Spinal cord (tissue), 10 donors: ENCODE measurements around the gene PEAK1. TPM values are rescaled to one million over a fixed set of nuclear protein-coding genes. Genes with fewer than 3 reads are reported as not detected.
A peak's percentile ranks its signal among the peaks of the same experiment; 100 is the strongest.

ENCODE experiments used
- DNase-seq, 6 donors: peaks; one replicate each; pipeline versions ENCODE4 v3.0.0 to v3.0.0-alpha.2; 2013 to 2015; ENCODE audit warnings: low spot score in 6 of 6, low read depth in 4 of 6
- H3K27ac ChIP-seq: one replicate; pipeline ENCODE4 v1.5.1; 2013; ENCODE audit warnings: low read depth, low read length, control low read depth
- H3K27me3 ChIP-seq: one replicate; pipeline ENCODE4 v1.6.1; 2013; ENCODE audit warnings: low read length; ENCODE audit not compliant: control insufficient read depth, insufficient read depth
- H3K36me3 ChIP-seq: one replicate; pipeline ENCODE4 v1.6.1; 2013; ENCODE audit warnings: low read length; ENCODE audit not compliant: control insufficient read depth, insufficient read depth
- H3K4me1 ChIP-seq: one replicate; pipeline ENCODE4 v1.6.1; 2013; ENCODE audit warnings: low read length; ENCODE audit not compliant: control insufficient read depth, insufficient read depth
- H3K4me3 ChIP-seq: one replicate; pipeline ENCODE4 v1.5.1; 2013; ENCODE audit warnings: low read depth, low read length, control low read depth
- H3K9me3 ChIP-seq: one replicate; pipeline ENCODE4 v1.6.1; 2013; ENCODE audit warnings: low read length; ENCODE audit not compliant: control insufficient read depth, insufficient read depth
- WGBS: methylation state at CpG from one replicate; pipeline ENCODE4 v1.1.5; 2013; ENCODE audit warnings: missing lambda C conversion rate; ENCODE audit not compliant: insufficient coverage; 5-methylcytosine and 5-hydroxymethylcytosine counted together
- polyA plus RNA-seq, 2 donors: library from polyadenylated mRNA; unstranded; fragments of 120-200 nt; gene quantifications; one replicate each; pipeline ENCODE4 v1.2.1, GENCODE V29; 2013; ENCODE audit not compliant: insufficient read length in 2 of 2
- total RNA-seq, 2 donors: library from RNA; depleted of rRNA in 1 of 2; stranded (reverse); fragments of 120-200 nt in 1 of 2; fragments of >200 nt in 1 of 2; gene quantifications; one replicate each; pipeline versions ENCODE4 v1.2.3 to v1.2.4, GENCODE V29; 2013 to 2014
- donor health status: healthy.

PEAK1 gene
- total and polyA plus RNA-seq, 4 donors: 28.2 to 60.0 (median 36.2) TPM

DNA sequence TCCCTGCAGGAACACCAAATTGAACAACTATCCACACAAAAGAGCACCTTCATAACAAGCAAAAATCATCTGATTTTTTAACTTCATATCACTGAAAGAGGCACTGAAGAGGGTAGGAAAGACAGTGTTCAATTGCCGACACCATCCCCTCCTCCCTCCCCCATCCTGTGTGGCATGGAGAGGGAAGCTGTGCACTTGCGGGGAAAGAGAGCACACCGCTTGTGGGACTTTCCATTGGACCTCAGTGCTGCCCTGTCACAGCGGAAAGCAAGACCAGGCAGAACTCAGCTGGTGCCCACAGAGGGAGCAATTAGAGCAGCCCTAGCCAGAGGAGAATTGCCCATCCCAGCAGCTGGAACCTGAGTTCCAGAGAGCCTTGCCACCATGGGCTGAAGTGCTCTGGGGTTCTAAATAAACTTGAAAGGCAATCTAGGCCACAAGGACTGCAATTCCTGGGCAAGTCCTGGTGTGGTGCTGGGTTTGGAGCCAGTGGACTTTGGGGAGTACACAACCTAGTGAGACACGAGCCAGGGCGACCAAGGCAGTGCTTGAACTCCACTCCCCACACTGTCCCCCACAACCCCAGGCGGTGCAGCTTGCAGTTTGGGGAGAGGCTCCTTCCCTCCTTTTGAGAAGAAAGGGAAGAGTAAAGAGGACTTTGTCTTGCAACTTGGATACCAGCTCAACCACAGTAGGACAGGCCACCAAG lies 27.0 kb downstream of the PEAK1 start:
- Histone ChIP-seq H3K4me3 (no peak overlapping the region), H3K27me3 (no peaks in the 10 kb centered on the region), H3K9me3 (peaks cover 7% of the 10 kb centered on the region), H3K36me3 (no peaks in the 10 kb centered on the region), H3K27ac (no peak overlapping the region), H3K4me1 (no peaks in the 10 kb centered on the region)
- DNase-seq: no peak
- 96% methylated on average over 3 of the region's 7 CpGs for WGBS

DNA sequence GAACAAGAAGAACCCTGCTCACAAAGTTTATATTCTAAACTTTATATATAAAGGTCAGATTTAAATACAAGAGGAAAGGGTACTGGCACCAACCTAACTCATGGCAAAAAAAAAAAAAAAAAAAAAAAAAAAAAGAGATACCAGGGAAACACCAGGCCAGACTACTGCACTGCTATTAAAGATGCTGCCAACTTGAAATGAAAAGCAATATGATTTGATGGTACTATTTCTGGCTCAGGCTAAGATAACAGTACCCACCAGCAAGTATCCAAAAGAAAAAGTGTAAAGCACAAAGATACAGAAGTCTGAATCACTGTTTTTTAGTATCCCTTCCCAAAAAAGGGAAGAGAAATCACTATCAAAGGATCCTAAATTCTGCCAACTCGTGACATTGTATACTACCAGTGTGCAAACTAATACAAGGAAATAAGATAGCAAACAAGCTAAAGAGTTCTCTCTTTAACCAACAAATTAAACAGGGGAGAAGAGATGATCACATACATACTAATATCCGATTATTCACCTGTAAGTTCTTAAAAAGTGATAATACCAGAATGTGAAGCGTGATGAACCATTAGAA lies 28.4 kb downstream of the PEAK1 start:
- Histone ChIP-seq H3K9me3 (peaks cover 7% of the 10 kb centered on the region), H3K4me1 (no peaks in the 10 kb centered on the region), H3K27ac (no peak overlapping the region), H3K4me3 (no peak overlapping the region), H3K36me3 (no peaks in the 10 kb centered on the region), H3K27me3 (no peaks in the 10 kb centered on the region)
- DNase-seq: no peak
- WGBS: no CpG with 5 or more reads among the region's 3 CpGs

DNA sequence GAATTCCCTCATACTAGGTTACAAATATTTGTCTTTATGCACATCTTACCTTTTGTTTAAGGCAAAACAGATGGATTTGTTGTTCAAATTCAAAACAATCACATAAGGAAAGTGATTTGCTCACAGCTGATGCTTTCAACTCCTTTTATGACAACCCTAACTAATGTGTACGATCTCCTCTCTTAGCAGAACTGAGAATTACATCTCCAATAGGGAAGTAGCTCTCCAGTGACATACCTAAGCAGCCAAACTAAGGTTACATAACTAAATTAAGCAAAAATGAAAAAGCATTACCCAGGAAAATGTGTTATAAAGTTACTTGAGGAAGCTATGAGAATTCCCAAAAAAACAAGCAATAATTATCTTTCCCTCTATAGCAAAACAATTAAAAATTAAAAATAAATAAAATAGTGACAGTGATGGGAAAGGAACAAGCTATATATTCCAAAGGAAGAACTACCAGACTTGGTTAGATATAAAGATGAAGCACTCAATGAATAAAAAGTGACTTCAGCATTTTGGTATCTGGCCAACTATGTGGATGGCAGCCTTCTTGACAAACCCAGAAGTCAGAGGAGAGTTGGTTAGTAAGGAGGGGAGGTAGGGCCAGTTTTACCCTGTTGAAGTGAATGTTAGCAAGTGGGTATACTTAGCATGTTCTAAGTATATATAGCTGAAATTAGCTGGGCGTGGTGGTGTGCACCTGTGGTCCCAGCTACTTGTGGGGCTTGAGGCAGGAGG lies 32.4 kb downstream of the PEAK1 start:
- WGBS: 88% methylated on average over 1 of the region's 2 CpGs
- DNase-seq: no peak

DNA sequence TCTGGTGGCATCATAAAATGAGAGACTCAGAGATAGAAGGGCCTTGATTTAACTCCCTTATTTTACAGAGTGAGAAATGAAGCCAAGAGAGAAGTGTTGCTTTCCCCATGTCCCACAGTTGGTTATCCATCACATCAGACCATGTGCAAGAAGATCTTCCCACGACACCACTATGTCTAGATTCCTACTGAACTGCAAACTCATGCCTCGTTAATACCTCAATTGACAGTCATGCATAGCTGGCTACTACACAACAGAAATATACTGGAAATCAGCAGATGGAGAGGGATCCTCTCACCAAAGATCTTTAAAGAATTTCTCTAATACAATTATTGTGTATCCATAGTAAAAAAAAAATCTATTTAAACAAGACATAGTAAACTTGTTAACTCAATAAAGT lies 33.3 kb downstream of the PEAK1 start:
- no peaks in the 10 kb centered on the region for H3K9me3 ChIP-seq
- H3K27me3 ChIP-seq: no peaks in the 10 kb centered on the region
- H3K4me3 ChIP-seq: no peak overlapping the region
- H3K27ac ChIP-seq: no peak overlapping the region
- no peak for DNase-seq
- H3K4me1 ChIP-seq: no peaks in the 10 kb centered on the region
- 100% methylated on average over 1 of the region's 2 CpGs for WGBS
- no peaks in the 10 kb centered on the region for H3K36me3 ChIP-seq

More for the DNA sequence above, 32.4 kb downstream of the PEAK1 start:
- H3K27me3 ChIP-seq: no peaks in the 10 kb centered on the region
- H3K27ac ChIP-seq: no peak overlapping the region
- H3K9me3 ChIP-seq: no peaks in the 10 kb centered on the region
- no peak overlapping the region for H3K4me3 ChIP-seq
- H3K4me1 ChIP-seq: no peaks in the 10 kb centered on the region
- no peaks in the 10 kb centered on the region for H3K36me3 ChIP-seq

DNA sequence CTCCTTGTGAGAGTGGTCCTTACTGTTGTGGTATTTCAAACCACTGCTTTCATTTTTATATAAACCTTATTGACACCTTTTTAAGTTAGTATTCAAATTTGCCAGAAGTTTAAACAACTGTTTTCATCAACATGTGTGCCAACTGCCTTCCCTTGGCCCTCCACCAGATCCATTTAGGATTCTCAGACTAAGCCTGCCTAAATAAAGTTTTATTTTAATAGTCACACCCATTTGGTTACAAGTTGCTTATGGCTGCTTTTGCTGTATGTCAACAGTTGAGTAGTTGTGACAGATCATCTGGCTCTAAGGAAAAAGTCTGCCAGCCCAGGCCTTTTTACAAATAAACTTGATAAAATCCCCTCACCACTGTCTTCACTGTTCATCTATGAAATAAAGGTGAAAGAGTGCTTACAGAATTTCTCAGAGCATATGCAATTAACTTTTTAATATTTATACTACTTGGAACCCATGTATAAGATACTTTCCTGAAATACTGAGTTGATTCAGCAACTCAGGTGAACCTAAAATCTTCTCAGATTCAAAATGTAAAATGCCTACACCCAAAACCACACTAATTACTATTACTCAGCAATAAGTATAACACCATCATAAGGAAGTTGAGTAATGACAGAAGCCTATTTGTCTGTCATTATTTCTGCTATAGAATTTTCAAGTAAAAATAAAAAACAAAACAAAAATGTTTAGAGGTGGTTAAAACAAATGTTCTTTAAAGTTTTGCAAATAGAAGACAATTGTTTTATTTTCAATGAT lies 35.1 kb downstream of the PEAK1 start:
- DNase-seq: no peak
- Histone ChIP-seq H3K4me3 (no peak overlapping the region), H3K27me3 (no peaks in the 10 kb centered on the region), H3K36me3 (no peaks in the 10 kb centered on the region), H3K4me1 (no peaks in the 10 kb centered on the region), H3K27ac (no peak overlapping the region), H3K9me3 (no peaks in the 10 kb centered on the region)

DNA sequence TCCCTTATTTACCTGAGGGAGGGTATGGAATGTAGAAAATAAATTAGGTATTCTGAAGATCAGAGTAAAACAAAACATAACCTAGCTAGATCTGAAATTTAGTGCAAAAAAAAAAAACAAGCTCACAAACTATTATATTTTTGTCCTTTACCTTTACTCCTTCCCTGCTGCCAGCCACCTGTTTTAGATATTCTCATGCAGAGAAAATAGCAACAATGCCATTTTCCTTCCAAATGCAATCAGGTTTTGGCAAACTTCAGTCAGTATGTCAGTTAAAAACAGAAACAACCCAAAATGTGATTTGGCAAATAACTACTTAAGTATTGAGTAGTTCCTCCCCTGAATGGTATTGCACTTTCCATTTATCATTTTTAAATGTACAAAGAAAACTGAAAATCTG lies 35.8 kb downstream of the PEAK1 start:
- peak in 1 of 6 donors; percentile 6 for DNase-seq

DNA sequence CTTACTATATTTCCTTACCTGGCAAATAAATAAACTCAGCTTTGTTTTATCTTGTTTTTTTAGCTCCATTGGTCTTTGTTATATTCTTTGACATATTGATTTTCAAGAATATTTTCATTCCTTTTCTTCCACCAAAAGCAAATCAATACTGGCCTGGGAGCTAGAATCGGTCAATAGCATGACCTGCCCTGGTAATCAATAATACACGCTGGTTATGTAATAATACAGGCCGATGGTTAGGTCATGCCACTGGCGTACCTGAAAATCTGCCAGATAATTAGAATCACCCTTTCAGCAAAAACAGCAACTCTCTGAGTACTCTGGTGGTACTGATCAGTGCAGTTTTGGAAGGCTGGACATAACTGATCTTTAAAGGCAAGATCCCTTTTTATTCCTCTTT lies 39.9 kb downstream of the PEAK1 start:
- Histone ChIP-seq H3K27me3 (no peaks in the 10 kb centered on the region), H3K27ac (no peak overlapping the region), H3K4me3 (no peak overlapping the region), H3K4me1 (no peaks in the 10 kb centered on the region), H3K9me3 (no peaks in the 10 kb centered on the region), H3K36me3 (no peaks in the 10 kb centered on the region)
- DNase-seq: no peak
- WGBS: no CpG with 5 or more reads among the region's 4 CpGs

More for the DNA sequence above, 35.8 kb downstream of the PEAK1 start:
- Histone ChIP-seq H3K4me3 (no peak overlapping the region), H3K36me3 (no peaks in the 10 kb centered on the region), H3K27ac (no peak overlapping the region), H3K27me3 (no peaks in the 10 kb centered on the region), H3K9me3 (no peaks in the 10 kb centered on the region), H3K4me1 (no peaks in the 10 kb centered on the region)

DNA sequence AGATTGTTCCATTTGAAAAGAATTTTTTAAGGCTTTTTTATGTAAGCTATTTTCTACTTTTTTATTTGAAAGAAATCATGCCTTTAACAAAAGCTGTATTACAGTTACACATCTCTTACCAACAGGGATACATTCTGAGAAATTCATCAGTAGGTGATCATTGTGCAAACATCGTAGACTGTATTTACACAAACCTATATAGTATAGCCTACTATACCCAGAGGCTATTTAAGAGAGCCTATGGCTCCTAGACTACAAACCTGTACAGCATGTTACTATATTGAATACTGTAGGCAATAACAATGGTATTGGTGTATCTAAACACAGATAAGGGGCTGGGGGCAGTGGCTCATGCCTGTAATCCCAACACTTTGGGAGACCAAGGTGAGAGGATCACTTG lies 43.1 kb downstream of the PEAK1 start:
- no peak overlapping the region for H3K4me3 ChIP-seq
- no peak for DNase-seq
- no peaks in the 10 kb centered on the region for H3K4me1 ChIP-seq
- H3K27ac ChIP-seq: no peak overlapping the region
- no peaks in the 10 kb centered on the region for H3K36me3 ChIP-seq
- no peaks in the 10 kb centered on the region for H3K27me3 ChIP-seq
- WGBS: no CpG with 5 or more reads among the region's 1 CpG
- no peaks in the 10 kb centered on the region for H3K9me3 ChIP-seq

DNA sequence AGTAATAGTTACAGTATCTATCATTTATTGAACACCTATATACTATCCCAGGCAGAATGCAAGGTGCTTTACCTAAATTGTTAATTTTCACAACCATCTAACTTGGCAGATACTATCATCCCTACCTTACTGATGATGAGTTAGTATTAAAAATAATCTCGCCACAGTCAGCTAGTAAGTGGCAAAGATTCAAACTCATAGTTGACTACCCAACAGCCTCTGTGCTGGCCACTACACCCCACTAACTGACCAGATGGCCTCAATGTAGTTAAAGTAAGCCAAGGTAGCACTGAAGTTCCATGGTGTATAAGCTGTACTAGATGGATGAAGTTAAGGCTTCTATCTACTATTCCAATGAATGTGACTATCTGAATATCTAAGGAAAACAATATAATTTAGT lies 44.8 kb downstream of the PEAK1 start:
- Histone ChIP-seq H3K4me1 (no peaks in the 10 kb centered on the region), H3K27me3 (no peaks in the 10 kb centered on the region), H3K9me3 (no peaks in the 10 kb centered on the region), H3K36me3 (no peaks in the 10 kb centered on the region), H3K4me3 (no peak overlapping the region), H3K27ac (no peak overlapping the region)
- DNase-seq: no peak
- no CpG with 5 or more reads among the region's 1 CpG for WGBS
